H1 (cell line): ENCODE data around the gene RAD51B. TPM values are rescaled to one million over a fixed set of nuclear protein-coding genes. Genes with fewer than 3 reads are reported as not detected.

Experiments
- ASH2L ChIP-seq: fragments of 200-600, 300-600 bp; sonication (generic); IDR thresholded peaks from one replicate; pipeline ENCODE4 v1.7.1; 2017; ENCODE audit warnings: low read length
- CHD2 ChIP-seq: IDR thresholded peaks from 2 replicates; pipeline ENCODE4 v1.6.1; 2012; ENCODE audit warnings: low read length, improper control_type of control experiment
- CHD7 ChIP-seq: fragments of 300-600 bp; sonication (generic); IDR thresholded peaks from 2 replicates; pipeline ENCODE4 v1.7.1; 2012; ENCODE audit warnings: low read length, moderate library complexity, mild to moderate bottlenecking, inconsistent platforms; ENCODE audit not compliant: insufficient replicate concordance
- EP300 ChIP-seq, 2 experiments: IDR thresholded peaks; 1 replicate in 1 of 2; 2 replicates in 1 of 2; pipeline ENCODE4 v1.6.1; 2011 to 2012; ENCODE audit warnings: low read depth in 2 of 2, low read length in 2 of 2, mild to moderate bottlenecking in 2 of 2, borderline replicate concordance in 1 of 2, inconsistent platforms in 1 of 2, moderate library complexity in 1 of 2
- GABPA ChIP-seq: IDR thresholded peaks from 2 replicates; pipeline ENCODE4 v1.6.1; 2011; ENCODE audit warnings: mild to moderate bottlenecking, low read length, moderate library complexity, borderline replicate concordance; ENCODE audit not compliant: insufficient read depth
- KDM4A ChIP-seq: IDR thresholded peaks from one replicate; pipeline ENCODE4 v1.7.1; 2012; ENCODE audit warnings: low read depth, mild to moderate bottlenecking, moderate library complexity, low read length, inconsistent platforms; ENCODE audit not compliant: severe bottlenecking
- MAX ChIP-seq: IDR thresholded peaks from 2 replicates; pipeline ENCODE4 v1.6.1; 2012; ENCODE audit warnings: inconsistent platforms
- POLR2A ChIP-seq, 2 experiments: IDR thresholded peaks; 1 replicate in 1 of 2; 2 replicates in 1 of 2; pipeline ENCODE4 v1.6.1; 2011; ENCODE audit warnings: low read depth in 2 of 2, low read length in 2 of 2, mild to moderate bottlenecking in 2 of 2; ENCODE audit errors: control extremely low read depth in 1 of 2
- RAD21 ChIP-seq, 2 experiments: IDR thresholded peaks in 1 of 2; conservative IDR thresholded peaks in 1 of 2; 2 replicates each; pipeline ENCODE4 v1.6.1; 2011; ENCODE audit warnings: low read depth in 2 of 2, low read length in 2 of 2, improper control_type of control experiment in 1 of 2, inconsistent platforms in 1 of 2, mild to moderate bottlenecking in 1 of 2, moderate library complexity in 1 of 2
- SP1 ChIP-seq: IDR thresholded peaks from 2 replicates; pipeline ENCODE4 v1.6.1; 2011; ENCODE audit warnings: low read depth, low read length
- TAF1 ChIP-seq: IDR thresholded peaks from 2 replicates; pipeline ENCODE4 v1.6.1; 2011; ENCODE audit warnings: mild to moderate bottlenecking, low read depth, low read length
- TBP ChIP-seq: IDR thresholded peaks from 2 replicates; pipeline ENCODE4 v1.6.1; 2011; ENCODE audit warnings: low read depth, low read length, improper control_type of control experiment
- polyA plus RNA-seq, 7 experiments: library from polyadenylated mRNA; depleted of rRNA in 3 of 7; stranded (reverse) in 5 of 7; unstranded in 2 of 7; fragments of >200 nt in 5 of 7; fragments of 200-250 nt in 2 of 7; gene quantifications; 1 replicate in 5 of 7; 2 replicates in 1 of 7; 4 replicates in 1 of 7; pipeline versions ENCODE4 v1.2.1 to v1.2.3, GENCODE V29; 2011 to 2013; ENCODE audit warnings: missing spikeins in 2 of 7, mixed read lengths in 2 of 7
- total RNA-seq: library from RNA; stranded (reverse); fragmentation: NEBNext Ultra II Directional; extraction: Animal tissue kit (Norgen Biotek cat#: 25700); gene quantifications from 2 replicates; pipeline ENCODE4 v1.2.1, GENCODE V29; 2021

Gene RAD51B
- total and polyA plus RNA-seq, 2 of the 8 experiments (the other 6 are each of a cell fraction or from before 2014, with no cell fraction given), result 3.9 to 14.9 TPM

- TF ChIP-seq CHD7 (no peak), ASH2L (no peak), EP300 (IDR thresholded peaks at IDR 0.05; ENCODE audit: borderline replicate concordance in 1 of 2, low read depth in 2 of 2, low read length in 2 of 2) (no peak), MAX (no peak), SP1 (no peak), POLR2A (IDR thresholded peaks at IDR 0.05; ENCODE audit: control extremely low read depth in 1 of 2, low read depth in 2 of 2, low read length in 2 of 2) (no peak), GABPA (no peak), CHD2 (no peak), RAD21 (IDR thresholded peaks at IDR 0.05 in 1 of 2, conservative IDR thresholded peaks at IDR 0.05 in 1 of 2; ENCODE audit: low read depth in 2 of 2, low read length in 2 of 2) (no peak), TAF1 (no peak), KDM4A (no peak), TBP (no peak)
These were observed 722.8 kb downstream of the RAD51B start (continued) for GRCh38 chr14:68542346-68542745.
